HG03558 (cell line): ENCODE results near the gene ZNF490.
A peak's percentile ranks its signal among the peaks of the same experiment; 100 is the strongest.
"Not testable (repeated sequence)": the region's sequence is repeated elsewhere in the genome, so short reads cannot be mapped to it uniquely, and the experiment has no call there.

Source experiments
- ATAC-seq: cut with Tn5 transposase; IDR thresholded peaks from one replicate; pipeline ENCODE4 v1.9.1; 2021; ENCODE audit warnings: moderate number of reproducible peaks; ENCODE audit not compliant: unreplicated experiment; ENCODE audit errors: extremely low read depth

ZNF490 gene

DNA sequence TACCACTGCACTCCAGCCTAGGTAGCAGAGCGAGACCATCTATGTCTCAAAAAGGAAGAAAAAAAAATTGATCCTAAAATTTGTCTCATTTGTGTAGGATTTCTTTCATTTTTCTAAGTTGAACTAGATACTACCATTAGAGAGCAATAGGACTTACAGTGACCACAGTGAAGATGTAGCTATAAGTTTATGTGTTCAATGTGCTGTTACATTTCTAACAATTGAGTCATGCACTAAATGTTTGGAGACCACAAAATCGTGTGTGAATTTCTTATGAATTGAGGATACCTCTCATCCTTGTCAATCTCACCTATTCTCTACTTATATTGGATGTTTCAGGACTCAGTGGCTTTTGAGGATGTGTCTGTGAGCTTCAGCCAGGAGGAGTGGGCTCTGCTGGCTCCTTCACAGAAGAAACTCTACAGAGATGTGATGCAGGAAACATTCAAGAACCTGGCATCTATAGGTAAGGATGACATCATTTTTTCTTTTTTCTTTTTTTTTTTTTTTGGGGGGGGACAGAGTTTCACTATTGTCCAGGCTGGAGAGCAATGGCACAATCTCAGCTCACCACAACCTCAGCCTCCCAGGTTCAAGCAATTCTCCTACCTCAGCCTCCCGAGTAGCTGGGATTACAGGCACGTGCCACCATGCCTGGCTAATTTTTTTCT lies 12.9 kb upstream of the ZNF490 start:
- ATAC-seq = no peak

DNA sequence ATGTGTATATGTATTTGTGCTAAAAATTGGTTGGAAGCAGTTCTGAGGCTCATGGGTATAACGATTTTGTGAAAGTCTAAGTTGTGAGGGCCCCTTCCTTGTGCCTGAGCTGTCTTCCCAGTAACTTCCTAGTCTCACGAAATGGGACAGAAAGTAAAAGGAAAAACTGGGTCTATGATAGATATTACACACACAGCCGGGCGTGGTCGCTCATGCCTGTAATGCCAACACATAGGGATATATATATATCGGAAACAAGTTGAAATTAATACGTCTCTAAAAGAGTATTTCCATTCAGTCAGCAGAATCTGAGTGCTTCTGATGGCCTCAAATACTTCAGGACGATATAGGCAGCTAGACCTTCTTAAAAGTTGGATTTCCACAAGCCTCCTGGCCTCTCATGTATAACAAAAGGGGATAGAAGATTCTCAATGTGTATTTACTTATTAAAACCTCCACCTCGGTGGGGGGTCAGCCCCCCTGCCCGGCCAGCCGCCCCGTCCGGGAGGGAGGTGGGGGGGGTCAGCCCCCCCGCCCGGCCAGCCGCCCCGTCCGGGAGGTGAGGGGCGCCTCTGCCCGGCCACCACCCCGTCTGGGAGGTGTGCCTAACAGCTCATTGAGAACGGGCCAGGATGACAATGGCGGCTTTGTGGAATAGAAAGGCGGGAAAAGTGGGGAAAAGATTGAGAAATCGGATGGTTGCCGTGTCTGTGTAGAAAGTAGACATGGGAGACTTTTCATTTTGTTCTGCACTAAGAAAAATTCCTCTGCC lies 10.8 kb upstream of the ZNF490 start:
- ATAC-seq = not testable (repeated sequence)

DNA sequence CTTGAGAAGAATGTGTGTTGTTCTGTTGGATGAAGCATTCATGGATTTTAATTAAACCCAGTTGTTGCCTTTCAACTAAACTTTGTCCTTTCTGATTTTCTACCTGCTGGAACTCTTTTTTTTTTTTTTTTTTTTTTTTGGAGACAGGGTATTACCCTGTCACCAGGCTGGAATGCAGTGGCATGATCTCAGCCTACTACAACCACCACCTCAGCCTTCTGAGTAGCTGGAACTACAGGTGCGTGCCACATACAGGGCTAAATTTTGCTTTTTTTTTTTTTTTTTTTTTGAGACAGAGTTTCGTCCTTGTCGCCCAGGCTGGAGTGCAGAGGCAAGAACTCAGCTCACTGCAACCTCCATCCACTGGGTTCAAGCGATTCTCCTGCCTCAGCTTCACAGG lies 7.0 kb upstream of the ZNF490 start:
- ATAC-seq = no peak

DNA sequence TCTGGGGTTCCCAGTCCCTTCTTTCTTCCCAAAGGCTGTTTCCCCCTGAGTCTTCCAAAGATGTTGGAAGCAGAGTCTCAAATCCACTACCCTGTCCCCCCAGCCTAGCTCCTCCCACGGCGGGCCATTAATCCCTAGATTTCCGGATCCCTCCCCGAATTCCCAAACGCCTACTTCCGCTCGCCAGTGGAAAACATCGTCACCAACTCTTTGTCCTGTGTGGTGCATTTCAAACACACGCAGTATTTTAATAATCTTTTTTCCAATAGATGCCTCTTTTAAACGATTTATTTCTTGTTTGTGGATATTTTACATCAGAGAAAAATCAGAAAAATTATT lies 717 bp upstream of the ZNF490 start:
- ATAC-seq = no peak

DNA sequence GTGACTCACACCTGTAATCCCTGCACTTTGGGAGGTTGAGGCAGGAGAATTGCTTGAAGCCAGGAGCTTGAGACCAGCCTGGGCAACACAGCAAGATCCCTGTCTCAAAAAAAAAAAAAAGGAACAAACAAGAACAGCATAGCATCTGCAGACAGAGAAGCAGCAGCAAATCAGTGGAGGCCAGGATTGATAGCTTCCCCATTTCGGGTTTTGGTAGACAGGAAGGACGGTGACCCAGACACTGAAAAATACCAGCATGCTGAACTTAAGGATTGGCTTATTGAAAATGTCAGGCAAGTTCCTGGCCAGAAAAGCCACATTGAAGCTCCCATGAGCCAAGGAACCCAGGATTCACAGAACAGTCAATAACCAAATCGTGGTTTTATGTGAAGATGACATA lies 3.0 kb downstream of the ZNF490 start:
- ATAC-seq = no peak

DNA sequence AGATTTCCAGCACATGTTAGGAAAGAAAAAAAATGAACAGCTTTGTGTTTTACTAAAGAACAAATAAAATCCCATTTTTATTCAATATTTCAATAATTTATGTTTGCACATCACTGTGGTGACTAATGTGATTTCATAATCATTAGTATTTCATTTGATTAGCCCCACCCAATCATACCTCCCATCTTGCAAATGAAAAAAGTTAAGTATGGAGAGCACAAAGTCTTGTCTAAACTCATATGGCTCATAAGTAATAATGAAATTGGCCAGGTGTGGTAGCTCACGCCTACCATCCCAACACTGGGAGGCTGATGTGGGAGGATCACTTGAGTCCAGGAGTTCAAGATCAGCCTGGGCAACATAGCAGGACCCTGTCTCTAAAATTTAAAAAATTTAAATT lies 3.8 kb downstream of the ZNF490 start:
- ATAC-seq = no peak

DNA sequence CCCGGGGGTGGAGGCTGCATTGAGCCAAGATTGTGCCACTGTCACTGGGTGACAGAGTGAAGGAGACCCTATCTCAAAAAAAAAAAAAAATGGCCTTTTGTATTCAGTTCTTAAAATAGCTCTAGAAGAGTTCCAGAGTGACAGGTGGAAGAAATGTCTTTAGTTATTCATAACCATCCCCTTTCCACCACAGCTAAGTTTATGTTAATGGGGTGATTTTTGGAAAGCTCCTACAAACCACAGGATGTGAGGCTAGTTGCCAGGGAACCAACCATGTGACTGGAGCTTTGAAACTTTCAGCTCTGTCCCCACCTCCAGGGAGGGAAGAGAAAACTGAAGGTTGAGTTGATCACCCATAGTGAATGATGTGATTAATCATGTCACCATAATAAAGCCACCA lies 6.9 kb downstream of the ZNF490 start:
- ATAC-seq = no peak

DNA sequence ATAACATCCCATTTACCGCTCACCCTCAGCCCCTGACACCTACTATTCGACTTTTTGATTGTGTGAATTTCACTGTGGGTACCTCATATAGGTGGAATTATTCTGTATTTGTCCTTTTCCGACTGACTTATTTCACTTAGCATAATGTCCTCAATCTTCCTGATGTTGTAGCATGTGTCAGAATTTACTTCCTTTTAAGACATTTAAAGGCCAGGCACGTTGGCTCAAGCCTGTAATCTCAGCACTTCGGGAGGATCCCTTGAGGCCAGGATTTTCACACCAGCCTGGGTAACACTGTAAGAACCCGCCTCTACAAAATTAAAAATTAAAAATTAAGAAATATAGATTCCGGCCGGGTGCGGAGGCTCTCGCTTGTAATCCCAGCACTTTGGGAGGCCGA lies 13.0 kb downstream of the ZNF490 start:
- no peak for ATAC-seq

DNA sequence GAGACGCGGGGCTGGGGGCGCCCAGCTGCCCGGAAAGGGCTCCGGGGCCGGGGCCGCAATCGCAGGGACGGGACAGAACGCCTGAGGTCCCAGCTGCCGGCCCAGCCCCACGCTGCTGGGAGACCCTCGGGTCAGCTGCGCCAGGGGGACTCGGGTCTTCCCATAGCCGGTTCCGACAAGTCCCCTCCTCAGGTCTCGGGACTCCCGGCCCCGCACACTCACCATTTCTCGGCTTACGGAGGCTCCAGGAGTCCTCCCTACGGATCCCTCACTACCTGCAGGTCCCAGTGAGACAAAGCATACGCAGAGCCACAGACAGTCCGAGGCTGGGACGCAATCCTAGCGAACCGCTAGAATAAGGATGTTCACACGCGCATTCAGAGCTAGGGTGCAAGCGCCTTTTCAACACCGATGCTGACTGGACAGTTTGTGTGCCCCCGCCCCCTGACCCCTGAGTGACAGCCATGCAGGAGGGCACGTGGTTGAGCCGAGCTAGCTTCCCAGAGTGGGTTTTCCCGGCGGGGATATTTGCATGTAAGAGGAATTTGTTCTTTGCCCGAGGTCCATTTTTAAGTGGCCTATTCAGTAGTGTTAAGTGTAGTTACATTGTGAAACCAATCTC lies 13.6 kb downstream of the ZNF490 start:
- ATAC-seq = no peak

DNA sequence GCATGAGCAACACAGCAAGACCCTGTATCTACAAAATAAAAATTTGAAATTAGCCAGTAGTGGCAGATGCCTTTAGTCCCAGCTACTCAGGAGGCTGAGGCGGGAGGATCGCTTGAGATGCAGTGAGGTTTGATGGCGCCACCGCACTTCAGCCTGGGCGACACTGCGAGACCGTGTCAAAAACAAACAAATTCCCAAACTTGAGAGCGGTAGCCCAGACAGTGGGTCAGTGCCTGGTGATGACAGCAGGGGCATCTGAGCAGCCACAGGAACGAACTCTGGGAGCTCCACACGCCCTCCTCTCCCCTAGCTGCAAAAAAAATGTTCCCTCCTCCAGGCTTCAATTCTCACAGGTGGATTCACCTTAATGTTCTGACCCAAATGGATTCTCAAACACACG lies 14.1 kb downstream of the ZNF490 start:
- ATAC-seq = no peak

DNA sequence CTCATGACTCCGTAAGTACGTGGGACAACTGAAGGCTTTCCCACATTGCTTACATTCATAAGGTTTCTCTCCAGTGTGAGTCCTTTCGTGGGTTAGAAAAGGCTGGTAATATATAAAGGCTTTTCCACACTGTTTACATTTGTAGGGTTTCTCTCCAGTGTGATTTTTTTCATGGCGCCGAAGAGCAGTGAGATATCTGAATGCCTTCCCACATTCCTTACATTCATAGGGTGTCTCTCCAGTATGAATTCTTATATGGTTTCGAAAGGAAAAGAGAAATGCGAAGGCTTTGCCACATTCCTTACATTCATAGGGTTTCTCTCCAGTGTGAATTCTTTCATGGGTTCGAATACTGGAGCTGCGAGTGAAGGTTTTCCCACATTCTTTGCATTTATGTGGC lies 29.5 kb downstream of the ZNF490 start:
- no peak for ATAC-seq

DNA sequence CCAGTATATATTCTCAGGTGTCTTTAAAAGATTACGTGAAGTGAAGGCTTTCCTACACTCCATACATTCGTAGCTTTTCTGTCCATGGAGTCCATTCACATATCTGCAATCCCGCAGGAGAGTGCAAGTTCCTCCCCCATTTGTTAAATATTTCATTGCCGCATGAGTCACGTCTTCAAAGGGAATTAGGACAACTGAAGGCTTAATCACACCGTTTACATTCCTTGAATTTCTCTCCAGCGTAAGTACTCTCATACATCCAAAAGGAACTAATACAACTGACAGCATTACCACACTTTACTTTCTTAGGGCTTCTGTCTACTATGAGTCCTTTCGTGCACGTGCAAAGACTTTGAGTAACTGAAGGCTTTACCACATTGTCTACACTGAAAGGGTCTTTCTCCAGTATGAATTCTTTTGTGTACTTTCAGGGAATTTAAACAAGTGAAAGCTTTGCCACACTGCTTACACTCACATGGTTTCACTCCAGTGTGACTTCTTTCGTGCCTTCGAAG lies 30.4 kb downstream of the ZNF490 start:
- ATAC-seq = no peak

DNA sequence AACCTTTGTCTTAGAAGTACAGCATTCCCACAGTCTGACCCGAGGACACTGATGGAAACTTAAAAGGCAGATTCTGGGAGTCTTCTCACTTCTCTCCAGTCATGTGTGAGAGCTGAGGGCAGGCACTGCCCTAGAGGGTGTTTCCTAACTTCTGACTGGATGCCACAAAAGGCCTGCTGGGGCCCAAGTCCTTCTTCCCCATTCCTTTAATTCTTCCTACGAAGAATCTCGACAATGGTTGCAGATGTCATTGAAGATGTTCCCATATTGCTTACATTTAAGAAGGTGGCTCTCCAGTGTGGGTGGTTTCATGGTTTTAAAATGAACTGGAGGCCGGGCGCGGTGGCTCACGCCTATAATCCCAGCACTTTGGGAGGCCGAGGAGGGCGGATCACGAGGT lies 32.0 kb downstream of the ZNF490 start:
- no peak for ATAC-seq

DNA sequence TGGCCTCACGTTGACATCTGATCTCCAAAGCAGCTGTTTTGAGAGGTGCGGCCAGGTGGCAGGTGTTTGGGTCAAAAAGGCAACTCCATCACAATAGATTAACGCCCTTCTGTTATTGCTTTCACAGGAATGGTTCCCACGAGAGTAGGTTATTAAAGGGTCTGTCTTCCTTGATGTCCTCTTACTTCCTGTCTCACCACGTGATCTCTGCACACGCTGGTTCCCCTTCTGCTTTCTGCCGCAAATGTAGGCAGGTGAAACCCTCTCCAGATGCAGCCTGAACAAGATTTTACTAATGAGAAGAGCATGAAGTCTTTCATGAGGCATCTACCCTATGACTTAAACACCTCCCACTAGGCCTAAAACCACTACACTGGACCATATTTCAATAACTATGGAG lies 36.6 kb downstream of the ZNF490 start:
- ATAC-seq = no peak

DNA sequence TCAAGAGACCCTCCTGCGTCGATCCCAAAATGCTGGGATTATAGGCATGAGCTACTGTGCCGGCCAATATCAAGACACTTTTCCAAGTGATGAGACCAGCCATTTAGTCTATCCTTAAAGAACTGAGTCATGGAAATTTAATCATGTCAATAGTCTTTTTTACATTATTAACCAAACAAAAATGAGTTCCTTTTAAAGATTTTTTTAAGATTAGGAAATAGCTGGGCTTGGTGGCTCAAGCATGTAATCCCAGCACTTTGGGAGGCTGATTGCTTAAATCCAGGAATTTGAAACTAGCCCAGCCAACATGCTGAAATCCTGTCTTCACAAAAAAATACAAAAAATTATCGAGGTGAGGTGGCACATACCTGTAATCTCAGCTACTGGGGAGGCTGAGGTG lies 42.7 kb downstream of the ZNF490 start:
- no peak for ATAC-seq

DNA sequence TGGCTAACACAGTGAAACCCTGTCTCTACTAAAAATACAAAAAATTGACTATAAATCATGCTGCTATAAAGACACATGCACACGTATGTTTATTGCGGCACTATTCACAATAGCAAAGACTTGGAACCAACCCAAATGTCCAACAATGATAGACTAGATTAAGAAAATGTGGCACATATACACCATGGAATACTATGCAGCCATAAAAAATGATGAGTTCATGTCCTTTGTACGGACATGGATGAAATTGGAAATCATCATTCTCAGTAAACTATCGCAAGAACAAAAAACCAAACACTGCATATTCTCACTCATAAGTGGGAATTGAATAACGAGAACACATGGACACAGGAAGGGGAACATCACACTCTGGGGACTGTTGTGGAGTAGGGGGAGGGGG lies 44.2 kb downstream of the ZNF490 start:
- ATAC-seq = not testable (repeated sequence)

DNA sequence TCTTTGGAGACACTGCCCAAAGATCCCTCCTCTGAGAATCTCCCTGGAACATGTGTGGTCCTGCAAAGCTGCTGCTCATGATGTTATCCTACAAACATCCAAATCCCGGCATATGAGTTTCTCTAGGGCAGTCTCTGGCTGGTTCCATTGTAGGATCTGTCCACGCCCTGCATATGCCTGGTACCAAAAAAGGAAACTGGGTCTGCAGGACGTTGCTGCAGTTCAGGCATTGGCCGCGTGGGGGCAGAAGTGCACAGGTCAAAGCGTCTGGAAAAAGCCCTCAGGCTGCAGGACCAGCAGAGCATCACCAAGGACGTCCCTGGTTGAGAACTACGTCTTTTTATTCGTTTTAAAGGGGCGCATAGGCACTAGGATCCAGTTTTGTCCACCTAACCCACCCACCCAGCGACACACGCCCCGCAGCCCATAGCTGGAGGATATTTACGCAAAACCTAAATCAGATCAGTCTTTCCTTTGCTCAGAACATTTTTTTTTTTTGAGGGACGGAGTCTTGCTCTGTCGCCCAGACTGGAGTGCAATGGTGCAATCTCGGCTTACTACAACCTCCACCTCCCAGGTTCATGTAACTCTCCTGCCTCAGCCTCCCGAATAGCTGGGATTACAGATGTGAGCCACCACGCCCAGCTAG lies 46.5 kb downstream of the ZNF490 start:
- no peak for ATAC-seq

DNA sequence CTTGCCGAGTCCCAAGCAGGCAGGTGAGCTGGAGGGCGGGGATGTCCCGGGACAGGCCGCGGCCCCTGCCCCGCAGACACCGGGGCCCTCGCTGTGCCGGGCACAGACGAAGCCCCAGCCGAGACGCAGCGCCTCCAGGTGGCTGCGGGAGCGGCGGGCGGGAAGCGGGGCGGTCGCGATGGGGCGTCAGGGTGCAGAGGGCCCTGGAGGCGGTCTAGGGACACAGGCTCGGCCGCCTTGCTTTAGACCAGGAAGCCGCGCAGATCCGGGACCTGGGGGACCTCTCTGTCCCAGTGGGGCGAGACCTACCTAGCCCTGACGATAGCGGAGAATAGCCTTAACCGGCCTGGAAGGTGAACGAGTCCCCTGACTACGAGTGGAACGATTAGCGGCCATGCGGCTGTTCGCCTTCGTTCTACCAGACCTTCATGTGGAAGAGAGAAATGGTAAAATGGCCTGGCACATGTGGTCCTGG lies 55.1 kb downstream of the ZNF490 start:
- ATAC-seq = no peak

DNA sequence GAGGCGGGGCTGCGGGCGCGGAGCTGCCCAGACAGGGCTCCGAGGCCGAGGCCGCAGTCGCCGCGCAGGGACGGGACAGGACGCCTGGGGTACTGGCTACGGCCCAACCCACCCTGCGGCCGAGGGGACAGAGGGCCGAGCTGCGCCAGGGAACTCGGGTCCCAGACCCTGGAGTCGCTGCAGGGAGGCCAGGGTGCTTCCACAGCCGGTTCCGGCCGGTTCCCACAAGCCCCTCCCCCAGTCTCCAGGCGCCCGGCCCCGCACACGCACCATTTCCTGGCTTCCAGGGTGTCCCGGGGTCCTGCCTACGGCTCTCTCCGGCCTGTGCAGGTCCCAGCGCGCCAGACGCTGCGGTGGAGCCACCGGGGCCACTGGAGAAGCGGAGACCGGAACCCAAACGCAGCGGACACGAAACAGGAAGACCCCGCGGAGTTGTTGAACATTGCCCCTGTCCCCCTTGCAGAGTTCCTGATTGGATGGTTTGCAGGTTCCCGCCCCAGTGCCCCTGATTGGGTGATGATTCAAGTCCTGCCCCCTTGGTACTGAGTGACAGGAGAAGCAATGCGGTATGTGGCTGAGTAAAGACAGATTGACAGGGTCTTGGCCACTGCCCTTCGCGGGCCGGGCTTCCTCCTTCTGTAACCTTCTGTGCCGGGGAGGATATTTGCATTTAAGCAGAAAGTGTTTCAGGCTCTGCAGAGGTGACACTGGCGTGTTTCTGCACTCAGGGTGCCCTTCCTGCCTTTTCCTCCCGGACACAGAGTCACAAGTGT lies 59.4 kb downstream of the ZNF490 start, which contains the start of gene ZNF564:
Gene ZNF564, minus strand, starts transcription at position 423 of the 773 bp plus-strand sequence. Its CDS starts 150 bp downstream, at position 273.
- peak; percentile 85 for ATAC-seq

DNA sequence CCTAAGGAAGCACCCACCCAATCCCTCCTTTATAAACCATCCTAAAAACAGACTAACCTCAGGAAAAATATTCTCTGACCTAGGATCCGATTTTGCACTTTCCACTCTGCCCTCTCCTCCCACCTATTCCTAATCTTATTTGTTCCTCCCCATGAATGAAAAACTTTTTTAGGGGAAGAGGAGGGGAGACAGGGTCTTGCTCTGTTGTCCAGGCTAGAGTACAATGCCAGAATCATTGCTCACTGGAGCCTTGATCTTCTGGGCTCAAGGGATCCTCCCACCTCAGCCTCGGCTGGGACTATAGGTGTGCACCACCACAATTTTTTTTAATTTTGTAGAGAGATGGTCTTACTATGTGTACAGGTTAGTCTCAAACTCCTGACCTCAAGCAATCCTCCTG lies 63.7 kb downstream of the ZNF490 start:
- ATAC-seq = no peak
